HG03095 (cell line): Measurements from ENCODE around the gene NHP2.
"Not testable (repeated sequence)": the region's sequence is repeated elsewhere in the genome, so short reads cannot be mapped to it uniquely, and the experiment has no call there.

ENCODE experiments used
- ATAC-seq: cut with Tn5 transposase; IDR thresholded peaks from one replicate; pipeline ENCODE4 v1.9.1; 2021; ENCODE audit warnings: moderate library complexity; ENCODE audit not compliant: unreplicated experiment

Gene NHP2

GRCh38 chr5:178153530-178154340 lies at the start of gene NHP2:
Gene NHP2 (minus strand): TSS chr5:178153885. CDS start chr5:178153817, 68 bp downstream.
- ATAC-seq = peak; percentile 98

GRCh38 chr5:178202541-178202940 lies 48.9 kb upstream of the NHP2 start:
- ATAC-seq = no peak

DNA sequence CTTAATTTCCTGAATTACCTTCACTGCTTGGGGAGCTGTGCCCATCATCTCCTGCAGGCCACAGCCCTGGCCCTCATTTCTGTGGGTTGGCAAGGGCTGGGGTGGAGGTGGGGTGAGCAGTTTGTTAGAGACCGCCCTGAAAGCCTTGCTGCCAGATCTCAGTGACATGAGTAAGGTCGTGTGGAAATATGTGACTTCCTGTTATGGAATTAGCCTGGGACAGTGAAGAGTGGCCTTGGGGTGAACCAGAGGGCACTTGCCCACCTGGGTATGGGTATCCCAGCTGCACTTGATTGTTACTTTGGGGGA lies 48.2 kb upstream of the NHP2 start:
- ATAC-seq = no peak

DNA sequence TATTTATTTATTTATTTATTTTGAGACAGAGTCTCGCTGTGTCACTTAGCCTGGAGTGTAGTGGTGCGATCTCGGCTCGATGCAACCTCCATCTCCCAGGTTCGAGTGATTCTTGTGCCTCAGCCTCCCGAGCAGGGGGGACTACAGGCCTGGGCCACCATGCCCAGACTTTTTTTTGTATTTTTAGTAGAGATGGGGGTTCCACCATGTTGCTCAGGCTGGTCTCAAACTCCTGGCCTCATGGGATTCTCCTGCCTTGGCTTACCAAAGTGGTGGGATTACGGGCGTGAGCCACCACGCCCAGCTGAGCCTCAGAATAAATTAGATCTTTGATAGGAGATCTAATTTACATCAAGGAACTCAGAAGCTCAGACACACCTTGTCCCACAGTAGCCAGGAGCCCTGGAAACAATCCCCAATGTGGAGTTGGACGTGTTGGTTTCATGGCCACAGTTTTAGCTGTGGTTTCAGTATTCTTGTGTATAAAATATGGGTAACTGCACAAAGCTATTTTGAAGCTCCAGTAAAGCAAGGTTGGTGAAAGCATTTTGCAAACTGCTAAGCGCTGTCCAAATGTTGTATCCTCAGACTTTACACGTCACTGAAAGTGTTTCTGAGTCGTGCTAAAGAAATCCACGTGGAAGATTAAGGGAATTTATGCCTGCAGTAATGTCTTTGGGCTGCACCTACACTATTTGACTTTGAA lies 47.7 kb upstream of the NHP2 start:
- no peak for ATAC-seq

DNA sequence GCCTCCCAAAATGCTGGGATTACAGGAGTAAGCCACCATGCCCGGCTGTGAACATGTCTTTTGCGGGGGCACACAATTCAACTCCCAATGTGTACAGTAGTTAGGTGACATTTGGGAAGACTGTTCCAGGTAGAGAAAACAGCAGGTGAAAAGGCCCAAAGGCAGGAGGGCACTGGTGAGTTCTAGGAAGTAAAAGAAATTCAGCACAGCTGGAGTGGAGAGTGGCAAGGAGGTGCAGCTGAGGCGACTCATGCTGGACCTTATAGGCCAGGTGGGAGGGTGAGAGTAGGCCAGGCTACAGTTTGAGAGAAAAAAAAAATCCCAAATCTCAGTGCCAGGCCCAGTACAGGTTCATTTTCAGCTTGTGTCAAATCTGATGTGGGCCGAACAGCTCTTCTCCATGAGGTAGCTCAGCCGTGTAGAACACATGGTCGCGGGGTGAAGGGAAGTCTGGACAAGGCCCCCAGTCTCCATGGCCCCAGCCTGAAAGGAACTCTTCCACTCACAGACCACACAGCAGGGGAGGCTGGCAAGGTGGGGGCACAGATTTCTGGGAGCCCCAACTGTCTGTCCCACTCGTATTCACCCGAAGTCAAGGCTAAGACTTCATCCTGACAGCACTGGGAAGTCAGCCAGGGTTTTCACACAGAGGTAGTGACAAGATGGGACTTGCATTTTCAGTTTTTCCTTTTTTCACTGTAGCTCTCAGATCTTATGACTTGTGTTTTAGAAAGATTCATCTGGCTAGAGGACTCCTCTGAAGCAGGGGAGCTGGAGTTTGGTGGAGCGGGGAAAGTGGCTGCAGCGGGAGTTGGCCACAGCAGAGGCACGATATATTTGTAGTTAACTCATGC lies 46.1 kb upstream of the NHP2 start:
- ATAC-seq = no peak

GRCh38 chr5:178198706-178199105 lies 45.0 kb upstream of the NHP2 start:
- no peak for ATAC-seq

DNA sequence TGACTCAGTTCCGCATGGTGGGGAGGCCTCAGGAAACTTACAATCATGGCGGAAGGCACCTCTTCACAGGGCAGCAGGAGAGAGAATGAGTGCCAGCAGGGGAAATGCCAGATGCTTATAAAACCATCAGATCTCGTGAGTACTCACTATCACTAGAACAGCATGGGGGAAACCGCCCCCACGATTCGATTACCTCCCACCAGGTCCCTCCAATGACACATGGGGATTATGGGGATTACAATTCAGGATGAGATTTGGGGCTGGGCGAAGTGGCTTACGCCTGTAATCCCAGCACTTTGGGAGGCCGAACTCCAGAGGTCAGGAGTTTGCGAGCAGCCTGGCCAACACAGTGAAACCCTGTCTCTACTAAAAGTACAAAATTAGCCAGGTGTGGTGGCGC lies 44.5 kb upstream of the NHP2 start:
- ATAC-seq = not testable (repeated sequence)

DNA sequence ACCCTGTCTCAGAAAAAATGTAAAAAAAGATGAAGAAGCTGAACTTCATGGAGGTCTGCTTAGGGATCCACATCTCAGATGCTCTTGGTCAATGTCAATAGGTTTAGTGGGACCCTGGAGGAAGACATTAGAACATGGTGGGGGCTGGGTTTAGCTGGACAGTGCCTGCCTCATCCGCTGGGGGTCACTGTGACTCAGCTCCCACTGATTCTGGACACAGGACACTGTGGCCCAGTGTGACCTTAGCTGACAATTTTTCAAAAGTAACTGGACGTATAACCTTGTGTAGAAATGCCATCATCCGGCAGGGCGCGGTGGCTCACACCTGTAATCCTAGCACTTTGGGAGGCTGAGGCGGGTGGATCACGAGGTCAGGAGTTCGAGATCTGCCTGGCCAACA lies 43.3 kb upstream of the NHP2 start:
- ATAC-seq = no peak

DNA sequence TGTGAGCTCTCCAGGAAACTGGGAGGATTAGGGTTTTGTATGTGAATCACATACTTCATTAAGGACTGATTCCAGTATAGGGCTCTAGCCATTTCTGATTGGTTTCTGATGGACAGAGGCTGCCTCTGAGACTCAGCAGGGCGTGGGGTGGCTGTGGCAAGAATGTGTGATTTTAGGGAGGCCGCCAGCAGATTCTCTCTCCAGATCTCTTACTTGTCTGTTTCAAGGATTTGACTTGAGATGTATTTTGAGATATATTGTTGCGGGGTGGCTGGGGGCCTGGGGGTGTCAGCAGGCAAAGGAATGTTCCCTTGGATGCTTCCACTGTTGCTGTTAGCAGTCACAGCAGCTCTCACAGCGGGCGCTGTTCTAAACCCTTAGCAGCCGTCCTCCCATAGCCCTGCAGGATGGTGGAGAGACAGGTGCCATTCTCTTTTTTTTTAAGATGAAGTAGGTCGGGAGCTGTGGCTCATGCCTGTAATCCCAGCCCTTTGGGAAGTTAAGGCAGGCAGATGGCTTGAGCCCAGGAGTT lies 42.7 kb upstream of the NHP2 start:
- ATAC-seq = no peak

- no peak for ATAC-seq
Measured at GRCh38 chr5:178194026-178194425, 40.3 kb upstream of the NHP2 start.

GRCh38 chr5:178193251-178193809 lies 39.6 kb upstream of the NHP2 start:
- no peak for ATAC-seq

DNA sequence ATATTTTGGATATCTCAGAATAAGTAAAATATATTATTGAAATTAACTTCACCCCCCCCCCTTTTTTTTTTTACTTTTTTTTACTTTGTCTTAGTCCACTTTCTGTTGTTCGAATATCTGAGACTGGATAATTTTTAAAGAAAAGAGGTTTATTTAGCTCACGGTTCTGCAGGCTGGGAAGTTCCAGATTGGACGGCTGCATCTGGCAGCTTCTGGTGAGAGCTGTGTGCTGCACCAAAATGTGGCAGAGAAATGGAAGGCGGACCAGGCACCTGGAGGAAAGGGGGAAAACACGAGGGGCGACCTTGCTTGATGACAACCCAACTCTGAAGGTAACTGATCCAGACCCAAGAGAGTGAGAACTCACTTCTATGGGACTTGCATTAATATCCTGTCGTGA lies 39.1 kb upstream of the NHP2 start:
- no peak for ATAC-seq

GRCh38 chr5:178192244-178192643 lies 38.6 kb upstream of the NHP2 start:
- no peak for ATAC-seq

GRCh38 chr5:178191661-178192060 lies 38.0 kb upstream of the NHP2 start:
- ATAC-seq = no peak

GRCh38 chr5:178189433-178189832 lies 35.7 kb upstream of the NHP2 start:
- ATAC-seq = no peak

- ATAC-seq = no peak
Measured at GRCh38 chr5:178187014-178187413, 33.3 kb upstream of the NHP2 start, which contains the start of gene GMCL2. Gene GMCL2 (minus strand): TSS chr5:178187371. CDS start chr5:178187299, 72 bp downstream.

GRCh38 chr5:178186427-178186826 lies 32.7 kb upstream of the NHP2 start:
- no peak for ATAC-seq

DNA sequence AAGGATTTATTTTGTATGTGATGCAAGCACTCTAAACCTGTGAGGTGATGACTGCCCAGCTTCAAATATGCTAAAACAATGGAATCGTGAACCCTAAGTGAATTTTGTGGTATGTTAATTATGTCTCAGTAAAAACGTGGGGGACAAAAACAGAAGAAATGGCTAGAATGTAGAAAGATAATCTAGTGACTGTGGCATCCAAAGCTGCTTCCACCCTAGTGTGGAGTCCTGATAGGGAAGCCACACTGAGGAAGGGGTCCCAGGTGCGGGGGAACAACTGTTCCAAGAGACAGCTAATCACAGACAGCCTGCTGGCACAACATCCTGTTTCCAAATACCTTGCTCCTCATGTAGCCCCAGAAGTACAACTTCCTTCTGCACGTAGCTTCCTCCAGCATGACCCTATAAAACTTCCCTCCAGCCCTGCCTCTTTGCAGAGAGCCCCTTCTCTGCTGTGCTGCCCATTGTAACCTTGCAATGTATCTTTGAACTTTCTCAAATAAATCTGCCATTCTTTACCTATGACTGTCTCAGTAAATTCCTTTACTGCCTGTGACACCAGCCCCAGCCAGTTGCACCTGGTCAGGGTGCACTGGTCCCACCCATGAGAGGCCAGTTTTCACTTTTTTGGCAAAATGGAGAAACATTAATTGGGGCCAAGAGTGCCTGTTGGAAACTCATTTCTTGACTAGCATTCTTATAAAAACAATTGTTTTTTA lies 28.6 kb upstream of the NHP2 start:
- ATAC-seq = no peak

- ATAC-seq = no peak
Measured at GRCh38 chr5:178180141-178180863, 26.6 kb upstream of the NHP2 start.

DNA sequence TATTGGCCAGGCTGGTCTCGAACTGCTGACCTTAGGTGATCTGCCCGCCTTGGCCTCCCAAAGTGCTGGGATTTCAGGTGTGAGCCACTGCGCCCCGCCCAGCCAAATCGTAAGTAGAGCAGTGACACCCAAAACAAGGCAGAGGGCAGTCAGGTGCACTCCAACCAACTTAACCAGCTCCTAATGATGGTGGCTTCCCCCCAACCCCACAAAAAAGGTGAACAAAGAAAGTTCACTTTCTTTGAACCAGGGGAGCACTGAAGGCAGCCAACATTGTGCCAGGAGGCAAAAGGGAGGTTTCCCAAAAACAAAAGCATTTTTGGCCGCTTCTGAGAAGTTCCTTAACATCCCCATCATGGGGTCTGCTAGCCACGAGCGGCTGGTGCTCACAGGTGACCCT lies 23.9 kb upstream of the NHP2 start:
- ATAC-seq = no peak
